HUES48 (cell line): ENCODE results near the gene NAA30.

Source experiments
- H3K27ac ChIP-seq: one replicate; pipeline ENCODE4 v1.7.0; 2013; ENCODE audit warnings: low read depth, low read length, inconsistent platforms
- H3K27me3 ChIP-seq: 2 replicates; pipeline ENCODE4 v1.6.1; 2013; ENCODE audit warnings: mild to moderate bottlenecking, low read length; ENCODE audit not compliant: control insufficient read depth, insufficient read depth
- H3K36me3 ChIP-seq: 2 replicates; pipeline ENCODE4 v1.6.1; 2013; ENCODE audit warnings: low read length; ENCODE audit not compliant: control insufficient read depth, insufficient read depth
- H3K4me1 ChIP-seq: 2 replicates; pipeline ENCODE4 v1.6.1; 2013; ENCODE audit warnings: mild to moderate bottlenecking, low read length; ENCODE audit not compliant: control insufficient read depth, insufficient read depth
- H3K4me3 ChIP-seq: 2 replicates; pipeline ENCODE4 v1.5.1; 2013; ENCODE audit warnings: mild to moderate bottlenecking, low read depth, low read length
- H3K9ac ChIP-seq: 2 replicates; pipeline ENCODE4 v1.6.1; 2013; ENCODE audit warnings: mild to moderate bottlenecking, low read depth, low read length, moderate library complexity
- H3K9me3 ChIP-seq: 2 replicates; pipeline ENCODE4 v1.6.1; 2013; ENCODE audit warnings: low read length; ENCODE audit not compliant: control insufficient read depth, insufficient read depth

The NAA30 gene

DNA sequence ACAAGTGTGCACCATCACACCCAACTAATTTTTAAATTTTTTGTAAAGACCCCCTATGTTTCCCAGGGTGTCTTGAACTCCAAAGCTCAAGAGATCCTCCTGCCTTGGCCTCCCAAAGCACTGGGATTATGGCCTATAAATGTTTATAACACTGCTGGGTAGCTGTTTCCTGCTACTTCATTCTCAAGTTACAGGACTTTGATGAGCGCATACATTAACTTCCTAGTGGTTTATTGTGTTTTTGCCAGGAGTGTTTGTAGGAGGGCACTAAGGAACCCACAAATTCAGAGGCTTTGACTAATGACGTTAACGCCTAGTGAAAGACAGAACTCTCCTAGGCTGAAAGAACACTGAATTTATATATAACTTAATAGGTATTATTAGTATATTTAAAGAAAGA, 15.2 kb upstream of the NAA30 start:
- peaks cover 6% of the 10 kb centered on the region for H3K4me1 ChIP-seq
- H3K27ac ChIP-seq = no peak overlapping the region
- H3K9ac ChIP-seq = no peak overlapping the region
- no peaks in the 10 kb centered on the region for H3K9me3 ChIP-seq
- H3K36me3 ChIP-seq = no peaks in the 10 kb centered on the region
- no peak overlapping the region for H3K4me3 ChIP-seq
- no peaks in the 10 kb centered on the region for H3K27me3 ChIP-seq

DNA sequence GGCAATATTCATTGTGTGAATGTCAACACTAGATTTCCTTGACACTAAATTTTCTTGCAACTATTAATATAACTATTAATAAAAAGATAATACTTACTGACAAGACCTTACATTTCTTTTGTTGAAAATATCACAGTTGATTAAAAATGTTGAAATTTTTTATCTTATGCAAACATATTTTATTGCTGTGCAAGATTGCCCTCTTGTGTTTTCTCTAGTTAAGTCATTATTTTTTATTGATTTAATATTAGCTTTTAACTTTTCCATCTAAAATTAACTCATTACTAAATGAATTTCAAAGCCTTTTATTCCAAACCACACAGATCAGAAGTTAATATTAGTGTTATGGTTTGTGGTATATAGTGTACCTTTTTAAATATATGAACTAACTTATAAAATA, 11.7 kb upstream of the NAA30 start:
- Histone ChIP-seq H3K36me3 (no peaks in the 10 kb centered on the region), H3K27ac (no peak overlapping the region), H3K9me3 (no peaks in the 10 kb centered on the region), H3K4me3 (no peak overlapping the region), H3K4me1 (peaks cover 12% of the 10 kb centered on the region), H3K27me3 (no peaks in the 10 kb centered on the region; the same call in 1 of the 2 replicates), H3K9ac (no peak overlapping the region)

GRCh38 chr14:57380935-57381334, 9.5 kb upstream of the NAA30 start:
- H3K27ac ChIP-seq = no peak overlapping the region
- no peaks in the 10 kb centered on the region for H3K9me3 ChIP-seq
- no peak overlapping the region for H3K4me3 ChIP-seq
- no peaks in the 10 kb centered on the region for H3K36me3 ChIP-seq
- H3K27me3 ChIP-seq = no peaks in the 10 kb centered on the region; the same call in 1 of the 2 replicates
- H3K4me1 ChIP-seq = peaks cover 7% of the 10 kb centered on the region; the same call in 1 of the 2 replicates
- H3K9ac ChIP-seq = no peak overlapping the region

- H3K4me1 ChIP-seq = peaks cover 7% of the 10 kb centered on the region; the same call in 1 of the 2 replicates
- H3K9me3 ChIP-seq = no peaks in the 10 kb centered on the region
- no peak overlapping the region for H3K4me3 ChIP-seq
- no peaks in the 10 kb centered on the region for H3K36me3 ChIP-seq
- H3K27me3 ChIP-seq = no peaks in the 10 kb centered on the region; the same call in 1 of the 2 replicates
- H3K9ac ChIP-seq = no peak overlapping the region
- H3K27ac ChIP-seq = no peak overlapping the region
Observed at GRCh38 chr14:57382283-57382682, 8.1 kb upstream of the NAA30 start.

DNA sequence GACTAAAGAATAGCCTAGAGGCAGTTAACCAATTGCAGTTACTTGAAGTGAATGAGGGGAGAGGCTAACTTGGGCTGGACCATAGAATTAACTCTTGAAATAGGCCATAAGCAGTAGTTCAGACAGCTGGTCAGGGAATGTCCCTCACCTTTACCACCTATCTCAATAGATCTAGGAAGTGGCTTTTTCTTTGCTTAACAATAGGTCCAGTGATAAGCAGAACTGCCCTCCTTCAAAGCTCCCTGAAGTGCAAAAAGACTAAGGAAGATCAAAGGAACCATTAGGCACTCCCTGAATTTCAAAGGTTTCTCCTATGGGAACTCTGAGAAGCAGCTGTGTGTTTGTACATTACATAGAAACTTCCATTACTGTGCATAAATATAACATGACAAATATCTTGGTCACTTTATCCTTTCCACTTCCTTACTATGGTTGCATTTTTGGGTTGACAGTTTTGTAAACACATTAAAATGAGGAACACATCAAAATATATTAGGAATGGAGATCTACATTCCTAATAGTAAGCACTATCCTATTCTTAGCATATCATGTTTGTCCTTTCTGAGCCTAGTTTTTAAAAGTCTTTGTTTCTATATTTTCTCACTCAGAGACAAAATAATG, 7.2 kb upstream of the NAA30 start:
- H3K4me1 ChIP-seq = peaks cover 7% of the 10 kb centered on the region; the same call in 1 of the 2 replicates
- H3K4me3 ChIP-seq = no peak overlapping the region
- H3K9me3 ChIP-seq = no peaks in the 10 kb centered on the region
- no peak overlapping the region for H3K9ac ChIP-seq
- no peaks in the 10 kb centered on the region for H3K36me3 ChIP-seq
- H3K27ac ChIP-seq = no peak overlapping the region
- H3K27me3 ChIP-seq = no peaks in the 10 kb centered on the region; the same call in 1 of the 2 replicates

DNA sequence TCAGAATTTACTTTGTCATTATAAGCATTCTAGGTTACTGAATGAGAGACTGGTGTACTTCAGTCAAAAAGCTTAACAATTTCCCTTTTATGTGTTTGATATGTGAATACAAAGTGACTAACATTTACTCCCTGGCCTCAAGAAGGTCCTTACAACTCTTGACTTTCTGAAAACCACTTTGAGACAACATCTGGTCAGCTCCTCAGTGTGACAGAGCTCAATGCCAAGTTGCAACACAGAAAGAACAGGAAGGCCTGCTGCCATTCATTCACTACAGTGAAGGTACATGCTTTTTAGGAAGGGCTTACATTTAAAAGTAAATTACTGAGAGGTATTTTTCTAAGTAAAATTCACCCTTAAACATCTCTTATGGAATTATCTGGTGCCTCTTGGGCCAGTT, 2.3 kb upstream of the NAA30 start:
- no peak overlapping the region for H3K4me3 ChIP-seq
- H3K4me1 ChIP-seq = peaks cover 30% of the 10 kb centered on the region
- H3K27me3 ChIP-seq = no peaks in the 10 kb centered on the region
- H3K36me3 ChIP-seq = peaks cover 13% of the 10 kb centered on the region
- no peak overlapping the region for H3K9ac ChIP-seq
- no peak overlapping the region for H3K27ac ChIP-seq
- no peaks in the 10 kb centered on the region for H3K9me3 ChIP-seq

- H3K9me3 ChIP-seq = no peaks in the 10 kb centered on the region
- H3K4me3 ChIP-seq = peak overlapping the region; percentile 91
- H3K9ac ChIP-seq = peak overlapping the region; percentile 45
- H3K36me3 ChIP-seq = peaks cover 20% of the 10 kb centered on the region
- no peaks in the 10 kb centered on the region for H3K27me3 ChIP-seq
- peaks cover 24% of the 10 kb centered on the region for H3K4me1 ChIP-seq
- H3K27ac ChIP-seq = peak overlapping the region; percentile 71
Observed at GRCh38 chr14:57389646-57390036, 745 bp upstream of the NAA30 start.

DNA sequence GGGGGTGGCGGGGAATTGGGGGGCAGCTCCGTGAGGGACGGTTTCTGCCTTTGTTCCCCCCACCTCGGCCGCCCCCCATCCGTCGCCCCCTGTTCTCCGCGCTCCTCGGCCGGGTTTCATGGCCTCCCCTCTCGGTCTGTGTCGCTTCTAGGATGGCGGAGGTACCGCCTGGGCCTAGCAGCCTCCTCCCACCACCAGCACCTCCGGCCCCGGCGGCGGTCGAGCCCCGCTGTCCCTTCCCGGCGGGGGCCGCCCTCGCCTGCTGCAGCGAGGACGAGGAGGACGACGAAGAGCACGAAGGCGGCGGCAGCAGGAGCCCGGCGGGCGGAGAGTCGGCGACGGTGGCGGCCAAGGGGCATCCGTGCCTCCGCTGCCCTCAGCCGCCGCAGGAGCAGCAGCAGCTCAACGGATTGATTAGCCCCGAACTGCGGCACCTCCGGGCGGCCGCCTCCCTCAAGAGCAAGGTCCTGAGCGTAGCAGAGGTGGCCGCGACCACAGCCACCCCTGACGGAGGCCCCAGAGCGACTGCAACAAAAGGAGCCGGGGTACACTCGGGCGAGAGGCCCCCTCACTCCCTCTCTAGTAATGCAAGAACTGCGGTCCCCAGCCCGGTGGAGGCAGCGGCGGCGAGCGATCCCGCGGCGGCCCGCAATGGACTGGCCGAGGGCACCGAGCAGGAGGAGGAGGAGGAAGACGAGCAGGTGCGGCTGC, 575 bp downstream of the NAA30 start:
- peaks cover 24% of the 10 kb centered on the region for H3K4me1 ChIP-seq

GRCh38 chr14:57391517-57392195, 1.3 kb downstream of the NAA30 start:
- H3K27ac ChIP-seq = no peak overlapping the region
- peaks cover 24% of the 10 kb centered on the region for H3K4me1 ChIP-seq
- H3K4me3 ChIP-seq = peak overlapping the region; percentile 91
- no peaks in the 10 kb centered on the region for H3K9me3 ChIP-seq
- H3K36me3 ChIP-seq = peaks cover 23% of the 10 kb centered on the region
- H3K27me3 ChIP-seq = no peaks in the 10 kb centered on the region
- peak overlapping the region; percentile 69; the same call in 1 of the 2 replicates for H3K9ac ChIP-seq

More for the DNA sequence above, 575 bp downstream of the NAA30 start:
- H3K27me3 ChIP-seq = no peaks in the 10 kb centered on the region
- H3K36me3 ChIP-seq = peaks cover 20% of the 10 kb centered on the region
- peak overlapping the region; percentile 69 for H3K9ac ChIP-seq
- H3K9me3 ChIP-seq = no peaks in the 10 kb centered on the region
- peak overlapping the region; percentile 57 for H3K27ac ChIP-seq
- H3K4me3 ChIP-seq = peak overlapping the region; percentile 91

DNA sequence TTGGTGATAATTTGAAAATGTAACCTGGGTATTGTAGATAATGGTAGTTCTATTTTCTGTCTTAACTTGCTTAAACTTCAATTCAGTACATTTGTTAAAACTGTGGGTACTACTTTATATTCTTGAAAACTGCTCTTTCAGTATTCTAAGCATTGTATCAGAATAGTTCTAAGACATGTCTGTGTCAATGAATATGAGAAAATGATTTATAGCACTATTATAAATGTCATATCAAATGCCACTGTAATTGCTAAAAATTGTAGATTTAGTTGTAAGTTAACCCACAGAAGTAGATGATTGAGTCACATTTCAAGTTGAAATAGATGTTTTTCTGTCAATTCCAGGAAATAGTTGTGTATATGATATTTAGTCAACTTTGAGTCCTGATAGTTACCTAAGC, 2.4 kb downstream of the NAA30 start:
- Histone ChIP-seq H3K27me3 (no peaks in the 10 kb centered on the region), H3K27ac (no peak overlapping the region), H3K36me3 (peaks cover 33% of the 10 kb centered on the region), H3K4me1 (peaks cover 24% of the 10 kb centered on the region), H3K4me3 (peak overlapping the region; percentile 91), H3K9me3 (no peaks in the 10 kb centered on the region), H3K9ac (no peak overlapping the region)
